OCI-LY1 (cell line): ENCODE measurements around the gene B4GALT4.

Experiments used
- H2AFZ ChIP-seq: fragments of 200-600 bp; sonication (generic), shearing (Covaris generic); 2 replicates; pipeline ENCODE4 v1.6.0; 2014; ENCODE audit warnings: antibody characterized with exemption, mild to moderate bottlenecking, low read length
- H3F3A ChIP-seq: fragments of 200-600 bp; sonication (generic), shearing (Covaris generic); 2 replicates; pipeline ENCODE4 v1.6.0; 2014; ENCODE audit warnings: mild to moderate bottlenecking, antibody characterized with exemption, low read length, moderate library complexity; ENCODE audit not compliant: insufficient read depth
- H3K27ac ChIP-seq: fragments of 200-600 bp; sonication (generic); 2 replicates; pipeline ENCODE4 v1.5.1; 2014; ENCODE audit warnings: low read length, mixed run types, mild to moderate bottlenecking, low read depth; ENCODE audit not compliant: poor library complexity, severe bottlenecking
- H3K27me3 ChIP-seq: fragments of 200-600 bp; sonication (generic); 2 replicates; pipeline ENCODE4 v1.6.0; 2014; ENCODE audit warnings: antibody characterized with exemption, mild to moderate bottlenecking, low read length, moderate library complexity; ENCODE audit not compliant: insufficient read depth
- H3K36me3 ChIP-seq: fragments of 200-600 bp; sonication (generic); 2 replicates; pipeline ENCODE4 v1.6.1; 2014; ENCODE audit warnings: mild to moderate bottlenecking, antibody characterized with exemption, low read length, moderate library complexity, mixed read lengths; ENCODE audit not compliant: insufficient read depth
- H3K4me1 ChIP-seq: fragments of 200-600 bp; sonication (generic); 2 replicates; pipeline ENCODE4 v1.5.1; 2014; ENCODE audit warnings: mild to moderate bottlenecking, low read length, moderate library complexity; ENCODE audit not compliant: insufficient read depth, severe bottlenecking
- H3K4me2 ChIP-seq: fragments of 200-600 bp; sonication (generic), shearing (Covaris generic); 2 replicates; pipeline ENCODE4 v1.6.1; 2014; ENCODE audit warnings: low read length
- H3K4me3 ChIP-seq: fragments of 200-600 bp; sonication (generic); 2 replicates; pipeline ENCODE4 v1.5.1; 2014; ENCODE audit warnings: low read length, low read depth, mild to moderate bottlenecking, mixed read lengths; ENCODE audit not compliant: poor library complexity, severe bottlenecking
- H3K79me2 ChIP-seq: fragments of 200-600 bp; shearing (Covaris generic); 2 replicates; pipeline ENCODE4 v1.6.1; 2016; ENCODE audit warnings: mixed run types, low read length, mixed read lengths; ENCODE audit not compliant: insufficient read depth
- H3K9ac ChIP-seq: fragments of 200-600 bp; sonication (generic), shearing (Covaris generic); 2 replicates; pipeline ENCODE4 v1.6.1; 2014; ENCODE audit warnings: mild to moderate bottlenecking, low read length, mixed read lengths
- H3K9me2 ChIP-seq: fragments of 200-600 bp; sonication (generic), shearing (Covaris generic); 2 replicates; pipeline ENCODE4 v1.6.1; 2014; ENCODE audit warnings: low read depth, mild to moderate bottlenecking, low read length, mixed read lengths
- H3K9me3 ChIP-seq: fragments of 200-600 bp; shearing (Covaris generic); 2 replicates; pipeline ENCODE4 v1.6.1; 2014; ENCODE audit warnings: low read length, mixed read lengths
- H4K20me1 ChIP-seq: fragments of 200-600 bp; sonication (generic), shearing (Covaris generic); 2 replicates; pipeline ENCODE4 v1.6.0; 2016; ENCODE audit warnings: mild to moderate bottlenecking, low read length; ENCODE audit not compliant: insufficient read depth
- CTCF ChIP-seq: fragments of 200-600 bp; sonication (generic), shearing (Covaris generic); IDR thresholded peaks from 2 replicates; pipeline ENCODE4 v1.5.1; 2017; ENCODE audit warnings: mild to moderate bottlenecking, antibody characterized with exemption, low read length, moderate library complexity, mixed read lengths
- EZH2 ChIP-seq: fragments of 200-600 bp; sonication (generic), shearing (Covaris generic); IDR thresholded peaks from 2 replicates; pipeline ENCODE4 v1.8.0; 2017; ENCODE audit warnings: borderline replicate concordance, mixed run types, mild to moderate bottlenecking, antibody characterized with exemption, low read length, moderate library complexity, mixed read lengths

B4GALT4 gene

GRCh38 chr3:119237299-119237698 lies 3.4 kb downstream of the B4GALT4 start:
- H3K9me2 ChIP-seq, result no peaks in the 10 kb centered on the region
- no peak overlapping the region for H3K4me2 ChIP-seq
- H3K4me1 ChIP-seq, result peaks cover 19% of the 10 kb centered on the region
- H3K36me3 ChIP-seq, result peaks cover 30% of the 10 kb centered on the region
- no peak for TF ChIP-seq EZH2
- no peaks in the 10 kb centered on the region for H3K27me3 ChIP-seq
- H3K27ac ChIP-seq, result no peak overlapping the region
- H2AFZ ChIP-seq, result no peak overlapping the region
- no peaks in the 10 kb centered on the region for H3F3A ChIP-seq
- no peak overlapping the region for H3K4me3 ChIP-seq
- peaks cover 11% of the 10 kb centered on the region for H3K79me2 ChIP-seq
- H4K20me1 ChIP-seq, result no peaks in the 10 kb centered on the region
- no peaks in the 10 kb centered on the region for H3K9me3 ChIP-seq
- no peak overlapping the region for H3K9ac ChIP-seq

GRCh38 chr3:119236756-119237155 lies 3.9 kb downstream of the B4GALT4 start:
- H3K9ac ChIP-seq, result no peak overlapping the region
- peaks cover 35% of the 10 kb centered on the region for H3K36me3 ChIP-seq
- H3K4me3 ChIP-seq, result no peak overlapping the region
- no peak overlapping the region for H3K27ac ChIP-seq
- H2AFZ ChIP-seq, result no peak overlapping the region
- H3K9me2 ChIP-seq, result no peaks in the 10 kb centered on the region
- peaks cover 11% of the 10 kb centered on the region for H3K79me2 ChIP-seq
- H4K20me1 ChIP-seq, result no peaks in the 10 kb centered on the region
- no peak for TF ChIP-seq CTCF
- TF ChIP-seq EZH2, result no peak
- no peaks in the 10 kb centered on the region for H3F3A ChIP-seq
- peaks cover 19% of the 10 kb centered on the region for H3K4me1 ChIP-seq
- no peaks in the 10 kb centered on the region for H3K27me3 ChIP-seq
- H3K4me2 ChIP-seq, result no peak overlapping the region
- no peaks in the 10 kb centered on the region for H3K9me3 ChIP-seq

- Histone ChIP-seq H3K9ac (no peak overlapping the region), H3K9me2 (no peaks in the 10 kb centered on the region), H3K4me1 (peaks cover 13% of the 10 kb centered on the region), H3F3A (no peaks in the 10 kb centered on the region), H3K27ac (no peak overlapping the region), H3K36me3 (peaks cover 47% of the 10 kb centered on the region), H2AFZ (no peak overlapping the region), H4K20me1 (no peaks in the 10 kb centered on the region), H3K27me3 (no peaks in the 10 kb centered on the region), H3K9me3 (no peaks in the 10 kb centered on the region), H3K4me3 (no peak overlapping the region), H3K4me2 (no peak overlapping the region), H3K79me2 (peaks cover 10% of the 10 kb centered on the region)
- no peak for TF ChIP-seq EZH2
- no peak for TF ChIP-seq CTCF
Measured at GRCh38 chr3:119235151-119235550, 5.5 kb downstream of the B4GALT4 start.

- Histone ChIP-seq H3K4me3 (no peak overlapping the region), H3K9me2 (no peaks in the 10 kb centered on the region), H3K27me3 (no peaks in the 10 kb centered on the region), H3F3A (no peaks in the 10 kb centered on the region), H3K9ac (no peak overlapping the region), H3K27ac (no peak overlapping the region), H4K20me1 (no peaks in the 10 kb centered on the region), H3K79me2 (peaks cover 6% of the 10 kb centered on the region), H3K36me3 (peaks cover 52% of the 10 kb centered on the region), H2AFZ (no peak overlapping the region), H3K4me1 (peaks cover 11% of the 10 kb centered on the region), H3K9me3 (no peaks in the 10 kb centered on the region), H3K4me2 (no peak overlapping the region)
- TF ChIP-seq CTCF, result no peak
Measured at GRCh38 chr3:119234610-119235009, 6.1 kb downstream of the B4GALT4 start.
